ENCODE results near the gene FRMPD2. TPM values are rescaled to one million over a fixed set of nuclear protein-coding genes. Genes with fewer than 3 reads are reported as not detected.

Gene FRMPD2
- total and polyA plus RNA-seq, 2 donors (not counting 3 experiments of a cell fraction or from before 2014, with no cell fraction given): 0.42 TPM; not detected in 1

DNA sequence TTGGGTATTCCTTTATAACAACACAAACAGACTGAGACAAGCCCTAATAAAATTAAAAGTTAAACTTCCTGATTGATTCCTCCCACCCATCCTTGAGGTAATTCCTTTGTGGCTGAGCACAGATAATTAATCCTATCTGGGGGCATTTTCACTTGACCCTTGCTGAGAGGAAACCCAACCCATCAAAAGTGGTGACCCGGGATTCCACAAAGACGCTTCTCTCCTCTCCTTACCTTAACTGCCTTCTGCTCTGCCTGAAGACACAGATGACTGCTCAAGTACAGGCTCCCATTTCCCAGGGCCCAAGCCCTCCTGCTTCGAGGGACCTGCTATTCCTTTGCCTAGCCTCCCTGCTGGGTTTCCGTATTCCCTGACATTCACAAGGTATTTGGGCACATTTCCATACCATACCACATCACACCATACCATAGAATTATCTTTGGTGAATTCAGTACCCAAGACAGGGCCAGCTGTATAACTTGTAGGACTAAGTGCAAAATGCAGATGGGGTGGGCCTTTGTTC, 22.1 kb upstream of the FRMPD2 start:
- CTCF ChIA-PET: no interaction called here
- Histone ChIP-seq H3K79me2 (ENCODE audit: control insufficient read depth, insufficient read depth, low read length) (no peaks in the 10 kb centered on the region), H3K27me3 (ENCODE audit: control insufficient read depth in 2 of 2, insufficient read depth in 2 of 2, low read length in 2 of 2) (peaks cover 10 to 14% of the 10 kb centered on the region in 2 experiments), H3K9me1 (replicated peaks; ENCODE audit: control insufficient read depth, extremely low read depth, insufficient read depth, low read length) (no peaks in the 10 kb centered on the region), H4K20me1 (replicated peaks; ENCODE audit: control insufficient read depth, extremely low read depth, insufficient read depth, low read length) (no peaks in the 10 kb centered on the region), H3K9me3 (replicated peaks; ENCODE audit: control insufficient read depth, insufficient read depth, low read length) (no peaks in the 10 kb centered on the region), H2AFZ (ENCODE audit: low read depth, low read length) (no peak overlapping the region), H3K36me3 (ENCODE audit: control insufficient read depth in 2 of 2, extremely low read depth in 1 of 2, insufficient read depth in 2 of 2, low read length in 2 of 2) (no peaks in the 10 kb centered on the region), H3K9ac (replicated peaks; ENCODE audit: extremely low read depth, insufficient read depth, low read length) (no peak overlapping the region), H3K4me1 (ENCODE audit: control insufficient read depth, extremely low read depth, insufficient read depth, low read length) (no peaks in the 10 kb centered on the region), H3K4me2 (ENCODE audit: insufficient read depth, low read length) (no peak overlapping the region), H3K4me3 (replicated peaks in 1 of 3; ENCODE audit: insufficient read depth in 1 of 3, low read depth in 1 of 3, low read length in 3 of 3) (no peak overlapping the region), H3K27ac (ENCODE audit: insufficient read depth, low read depth, low read length) (no peak overlapping the region)
- FAIRE-seq (no peak), DNase-seq (ENCODE audit: low read depth, low spot score) (no peak)
- POLR2A ChIA-PET: no interaction called here
- BruUV-seq (replicated peaks): no TSS peak
- intact Hi-C loops (cut with micrococcal nuclease): no loop called here
- no peak for TF ChIP-seq JUN (IDR thresholded peaks at IDR 0.05; ENCODE audit: borderline replicate concordance, insufficient read depth, insufficient read length, low read depth)
- TF ChIP-seq MYC (IDR thresholded peaks at IDR 0.05; ENCODE audit: low read depth, low read length): no peak
- no peak for TF ChIP-seq FOS (IDR thresholded peaks at IDR 0.05; ENCODE audit: borderline replicate concordance, insufficient read depth, low read length)
- TF ChIP-seq GATA2 (IDR thresholded peaks at IDR 0.05; ENCODE audit: insufficient read depth, insufficient read length, low read depth, low read length): no peak
- TF ChIP-seq EZH2 (IDR thresholded peaks at IDR 0.05; ENCODE audit: borderline replicate concordance, low read depth, low read length, severe bottlenecking): no peak
- TF ChIP-seq, protein P1, sequence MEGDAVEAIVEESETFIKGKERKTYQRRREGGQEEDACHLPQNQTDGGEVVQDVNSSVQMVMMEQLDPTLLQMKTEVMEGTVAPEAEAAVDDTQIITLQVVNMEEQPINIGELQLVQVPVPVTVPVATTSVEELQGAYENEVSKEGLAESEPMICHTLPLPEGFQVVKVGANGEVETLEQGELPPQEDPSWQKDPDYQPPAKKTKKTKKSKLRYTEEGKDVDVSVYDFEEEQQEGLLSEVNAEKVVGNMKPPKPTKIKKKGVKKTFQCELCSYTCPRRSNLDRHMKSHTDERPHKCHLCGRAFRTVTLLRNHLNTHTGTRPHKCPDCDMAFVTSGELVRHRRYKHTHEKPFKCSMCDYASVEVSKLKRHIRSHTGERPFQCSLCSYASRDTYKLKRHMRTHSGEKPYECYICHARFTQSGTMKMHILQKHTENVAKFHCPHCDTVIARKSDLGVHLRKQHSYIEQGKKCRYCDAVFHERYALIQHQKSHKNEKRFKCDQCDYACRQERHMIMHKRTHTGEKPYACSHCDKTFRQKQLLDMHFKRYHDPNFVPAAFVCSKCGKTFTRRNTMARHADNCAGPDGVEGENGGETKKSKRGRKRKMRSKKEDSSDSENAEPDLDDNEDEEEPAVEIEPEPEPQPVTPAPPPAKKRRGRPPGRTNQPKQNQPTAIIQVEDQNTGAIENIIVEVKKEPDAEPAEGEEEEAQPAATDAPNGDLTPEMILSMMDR (IDR thresholded peaks at IDR 0.05; ENCODE audit: extremely low read depth in 1 of 2, insufficient read depth in 1 of 2, low read depth in 1 of 2, low read length in 2 of 2): no peak
- TF ChIP-seq POLR2A (IDR thresholded peaks at IDR 0.05; ENCODE audit: low read depth, low read length): no peak
- no peak for TF ChIP-seq POLR2AphosphoS5 (IDR thresholded peaks at IDR 0.05; ENCODE audit: insufficient read depth, low read depth, low read length)
- TF ChIP-seq, protein P2, sequence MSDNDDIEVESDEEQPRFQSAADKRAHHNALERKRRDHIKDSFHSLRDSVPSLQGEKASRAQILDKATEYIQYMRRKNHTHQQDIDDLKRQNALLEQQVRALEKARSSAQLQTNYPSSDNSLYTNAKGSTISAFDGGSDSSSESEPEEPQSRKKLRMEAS (IDR thresholded peaks at IDR 0.05; ENCODE audit: insufficient read depth, insufficient read length): no peak
- dilution Hi-C loops (cut with MboI; ENCODE audit: extremely low pct_ligation_motif_present, low sequenced_read_pairs): no loop called here

Measured in endothelial cell of umbilical vein (primary cell).